HG02852 (cell line): Measurements from ENCODE around the gene SIK3.
"Not testable (repeated sequence)": the region's sequence is repeated elsewhere in the genome, so short reads cannot be mapped to it uniquely, and the experiment has no call there.

ENCODE experiments used
- ATAC-seq: cut with Tn5 transposase; IDR thresholded peaks from one replicate; pipeline ENCODE4 v1.9.1; 2021; ENCODE audit warnings: mild to moderate bottlenecking, moderate library complexity; ENCODE audit not compliant: unreplicated experiment

Gene SIK3

DNA sequence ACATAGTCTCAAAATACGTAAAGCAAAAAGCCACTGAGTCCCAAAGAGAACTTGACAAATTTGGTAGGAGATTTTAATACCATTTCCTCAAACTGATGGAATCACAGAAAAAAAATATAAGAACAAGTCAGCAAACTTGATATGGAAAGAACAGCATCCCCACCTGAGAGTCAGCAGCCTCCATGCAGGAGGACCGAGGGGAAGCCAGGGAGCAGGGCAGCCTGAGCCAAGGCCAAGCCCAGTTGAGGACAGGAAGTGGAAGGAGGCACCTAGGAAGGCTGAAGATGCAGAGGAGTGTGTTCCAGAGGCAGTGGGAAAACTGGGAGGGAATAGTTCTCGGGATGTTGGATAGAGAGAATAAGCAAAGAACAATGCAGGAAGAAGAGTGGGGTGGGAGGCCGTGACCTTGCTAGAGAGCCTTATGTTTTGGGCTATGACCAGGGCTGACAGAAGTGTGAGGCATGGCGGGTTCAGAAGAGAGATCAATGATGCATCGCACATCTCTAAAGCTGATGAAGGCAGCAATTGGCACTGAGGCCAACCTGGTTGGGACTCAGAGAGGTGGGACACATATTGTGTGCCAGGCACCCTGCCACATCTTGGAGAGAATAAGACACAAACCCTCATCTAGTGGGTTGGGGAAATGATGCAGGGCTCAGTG is 290.5 kb downstream of the SIK3 start:
- ATAC-seq = no peak

GRCh38 chr11:116804001-116804400 is 294.2 kb downstream of the SIK3 start:
- ATAC-seq = no peak

DNA sequence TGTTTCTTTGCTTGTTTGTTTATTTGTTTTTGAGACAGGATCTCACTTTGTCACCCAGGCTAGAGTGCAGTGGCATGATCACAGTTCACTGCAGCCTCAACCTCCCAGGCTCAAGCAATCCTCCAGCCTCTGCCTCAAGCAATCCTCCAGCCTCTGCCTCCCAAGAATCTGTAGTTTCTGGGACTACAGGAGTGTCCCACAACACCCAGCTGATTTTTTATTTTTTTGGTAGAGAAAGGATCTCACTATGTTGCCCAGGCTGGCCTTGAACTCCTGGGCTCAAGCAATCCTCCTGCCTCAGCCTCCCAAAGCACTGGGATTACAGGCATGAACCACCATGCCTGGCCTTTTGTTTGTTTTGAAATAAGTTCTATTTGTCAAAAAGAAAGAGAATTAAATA is 296.6 kb downstream of the SIK3 start:
- not testable (repeated sequence) for ATAC-seq

GRCh38 chr11:116800610-116801009 is 297.6 kb downstream of the SIK3 start:
- ATAC-seq = no peak

DNA sequence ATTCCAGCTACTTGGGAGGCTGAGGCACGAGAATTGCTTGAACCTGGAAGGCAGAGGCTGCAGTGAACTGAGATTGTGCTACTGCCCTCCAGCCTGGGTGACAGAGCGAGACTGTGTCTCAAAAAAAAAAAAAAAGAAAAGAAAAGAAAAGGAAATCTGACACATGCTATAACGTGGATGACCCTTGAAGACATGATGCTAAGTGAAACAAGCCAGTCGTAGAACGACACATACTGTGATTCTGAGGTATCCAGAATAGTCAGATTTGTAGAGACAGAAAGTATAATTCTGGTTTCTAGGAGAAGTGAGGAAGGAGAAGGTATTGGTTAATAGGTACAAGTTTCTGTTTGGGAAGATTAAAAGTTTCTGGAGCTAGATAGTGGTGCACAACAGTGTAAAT is 299.9 kb downstream of the SIK3 start:
- no peak for ATAC-seq

GRCh38 chr11:116797816-116798215 is 300.4 kb downstream of the SIK3 start:
- ATAC-seq = no peak

- ATAC-seq = no peak
These were observed 301.7 kb downstream of the SIK3 start for GRCh38 chr11:116796548-116796947.

- no peak for ATAC-seq
These were observed 303.4 kb downstream of the SIK3 start for GRCh38 chr11:116794851-116795250.

GRCh38 chr11:116793772-116794097 is 304.5 kb downstream of the SIK3 start:
- ATAC-seq = no peak
